ENCODE measurements around the gene NMNAT3. TPM values are rescaled to one million over a fixed set of nuclear protein-coding genes. Genes with fewer than 3 reads are reported as not detected.

Gene NMNAT3
- total RNA-seq, 1 experiment from 2014 or later: 4.6 TPM

GRCh38 chr3:139572847-139573672, 104.7 kb downstream of the NMNAT3 start:
- Mint-ChIP-seq H3K9me3 (peaks cover 34% of the 10 kb centered on the region), H3K27ac (no peak overlapping the region), H3K4me3 (no peak overlapping the region), H3K36me3 (peaks cover 27% of the 10 kb centered on the region), H3K27me3 (ENCODE audit: low read depth) (peaks cover 14% of the 10 kb centered on the region; the same call in 1 of the 2 replicates), H3K4me1 (peaks cover 4% of the 10 kb centered on the region)
- ATAC-seq (no peak), DNase-seq (ENCODE audit: low spot score) (no peak)
- no peak for TF ChIP-seq OVOL2 (CRISPR knock-in tag; IDR thresholded peaks at IDR 0.05; ENCODE audit: borderline replicate concordance)
- no peak for TF ChIP-seq ZBTB43 (CRISPR knock-in tag; IDR thresholded peaks at IDR 0.05)
- no peak for TF ChIP-seq ATF3 (CRISPR knock-in tag; conservative IDR thresholded peaks at IDR 0.05)
- no peak for TF ChIP-seq SP1 (CRISPR knock-in tag; conservative IDR thresholded peaks at IDR 0.05)
- no peak for TF ChIP-seq RELA (CRISPR knock-in tag; IDR thresholded peaks at IDR 0.05; ENCODE audit: borderline replicate concordance)
- TF ChIP-seq NR2C2 (CRISPR knock-in tag; IDR thresholded peaks at IDR 0.05): no peak
- TF ChIP-seq ATF2 (CRISPR knock-in tag; IDR thresholded peaks at IDR 0.05; ENCODE audit: borderline replicate concordance, low read depth): no peak
- TF ChIP-seq ZNF532 (CRISPR knock-in tag; IDR thresholded peaks at IDR 0.05; ENCODE audit: borderline replicate concordance): no peak
- no peak for TF ChIP-seq IRF2 (CRISPR knock-in tag; IDR thresholded peaks at IDR 0.05; ENCODE audit: borderline replicate concordance, low read depth)
- no peak for TF ChIP-seq ZNF219 (CRISPR knock-in tag; IDR thresholded peaks at IDR 0.05; ENCODE audit: borderline replicate concordance)
- no peak for TF ChIP-seq E2F4 (CRISPR knock-in tag; IDR thresholded peaks at IDR 0.05; ENCODE audit: borderline replicate concordance, low read depth)
- TF ChIP-seq FOXJ3 (CRISPR knock-in tag; IDR thresholded peaks at IDR 0.05; ENCODE audit: borderline replicate concordance): no peak
- TF ChIP-seq ESRRA (CRISPR knock-in tag; IDR thresholded peaks at IDR 0.05; ENCODE audit: borderline replicate concordance): no peak
- TF ChIP-seq FOXP4 (CRISPR knock-in tag; IDR thresholded peaks at IDR 0.05): no peak
- TF ChIP-seq HMGA2 (CRISPR knock-in tag; IDR thresholded peaks at IDR 0.05): no peak
- TF ChIP-seq MLX (CRISPR knock-in tag; IDR thresholded peaks at IDR 0.05): no peak
- no peak for TF ChIP-seq E2F5 (CRISPR knock-in tag; IDR thresholded peaks at IDR 0.05)
- POLR2A ChIA-PET: no interaction called here
- CTCF ChIA-PET: no interaction called here

All from WTC11 (cell line).